ENCODE data around the gene ATXN1. TPM values are rescaled to one million over a fixed set of nuclear protein-coding genes. Genes with fewer than 3 reads are reported as not detected.
"Not testable (repeated sequence)": the region's sequence is repeated elsewhere in the genome, so short reads cannot be mapped to it uniquely, and the experiment has no call there.

Gene ATXN1
- total RNA-seq, 1 experiment from 2014 or later = 10.4 TPM

DNA sequence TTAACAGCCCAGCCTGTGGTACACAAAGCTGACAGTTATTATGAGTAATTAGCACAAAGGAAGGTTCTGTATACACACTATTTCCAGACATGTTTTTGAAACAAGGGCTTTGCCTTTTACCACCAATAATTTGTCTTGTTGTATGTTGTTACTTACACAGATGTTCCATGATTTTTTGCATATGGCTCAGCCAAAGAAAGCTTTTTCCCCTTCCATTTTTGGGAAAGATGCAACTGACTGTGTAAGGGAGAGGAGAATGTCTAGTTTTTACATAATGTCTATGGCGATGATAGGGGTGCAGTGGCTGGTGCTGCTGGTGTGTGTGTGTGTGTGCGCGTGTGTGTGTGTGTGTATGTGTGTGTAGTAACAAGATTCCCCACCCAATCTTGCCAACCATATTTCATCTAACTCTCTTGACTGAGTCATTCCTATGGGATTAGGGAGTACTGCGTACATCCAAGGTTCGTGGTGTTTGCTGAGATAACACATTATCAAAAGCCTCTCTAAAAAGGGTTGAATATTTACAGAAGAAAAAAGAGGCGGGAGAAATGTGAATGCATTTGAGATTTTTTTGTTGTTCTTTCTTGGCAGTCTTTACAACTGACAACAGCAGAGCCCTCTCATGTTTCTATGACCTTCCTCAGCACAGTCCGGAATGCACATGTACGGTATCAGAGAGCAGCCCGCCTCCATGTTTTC is 330.7 kb downstream of the ATXN1 start:
- no peak for DNase-seq (ENCODE audit: low read depth)

- no peak for DNase-seq (ENCODE audit: low read depth)
Observed at GRCh38 chr6:16429669-16430068, 331.6 kb downstream of the ATXN1 start.

DNA sequence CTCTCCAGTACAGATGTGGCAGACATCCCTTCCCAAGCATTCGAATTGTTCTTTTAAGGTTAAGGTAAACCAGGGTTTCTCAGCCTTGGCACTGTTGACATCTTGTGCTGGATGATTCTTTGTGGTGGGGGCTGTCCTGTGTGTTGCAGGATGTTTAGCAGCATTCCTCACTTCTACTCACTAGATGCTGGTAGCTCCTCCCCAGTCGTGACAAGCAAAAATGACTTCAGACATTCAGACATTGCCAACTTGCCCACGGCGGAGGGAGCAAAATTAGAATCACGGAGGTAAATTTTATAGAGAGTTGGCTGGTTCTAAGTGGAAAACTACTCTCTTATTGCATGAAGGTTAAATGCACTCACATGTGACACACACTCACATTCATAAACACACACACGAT is 334.1 kb downstream of the ATXN1 start:
- no peak for DNase-seq (ENCODE audit: low read depth)

- no peak for DNase-seq (ENCODE audit: low read depth)
Observed at GRCh38 chr6:16425881-16426615, 335.2 kb downstream of the ATXN1 start.

DNA sequence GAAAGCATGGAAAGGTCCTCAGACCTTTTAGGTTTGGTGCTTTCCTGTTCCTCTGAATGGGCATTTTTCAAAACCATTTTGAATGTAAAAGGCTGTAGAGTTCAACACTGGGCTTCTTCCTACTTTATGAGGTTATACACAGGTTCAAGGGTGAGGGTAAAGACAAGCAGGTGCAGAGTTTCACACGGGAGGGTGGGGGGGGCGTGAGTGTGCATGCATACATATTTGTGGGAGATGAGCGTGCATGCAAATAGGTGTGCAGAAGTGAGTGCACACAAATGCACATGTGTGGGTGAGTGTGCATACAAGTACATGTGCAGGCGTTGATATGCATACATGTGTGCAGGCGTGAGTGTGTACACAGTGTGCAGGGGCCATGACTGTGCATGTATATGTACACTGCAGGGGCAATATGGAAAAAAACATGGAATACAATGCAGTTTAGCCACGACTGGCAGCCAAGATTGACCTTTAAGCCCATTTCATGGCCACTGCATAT is 339.7 kb downstream of the ATXN1 start:
- DNase-seq (ENCODE audit: low read depth) = no peak

GRCh38 chr6:16420715-16421461 is 340.4 kb downstream of the ATXN1 start:
- no peak for DNase-seq (ENCODE audit: low read depth)

DNA sequence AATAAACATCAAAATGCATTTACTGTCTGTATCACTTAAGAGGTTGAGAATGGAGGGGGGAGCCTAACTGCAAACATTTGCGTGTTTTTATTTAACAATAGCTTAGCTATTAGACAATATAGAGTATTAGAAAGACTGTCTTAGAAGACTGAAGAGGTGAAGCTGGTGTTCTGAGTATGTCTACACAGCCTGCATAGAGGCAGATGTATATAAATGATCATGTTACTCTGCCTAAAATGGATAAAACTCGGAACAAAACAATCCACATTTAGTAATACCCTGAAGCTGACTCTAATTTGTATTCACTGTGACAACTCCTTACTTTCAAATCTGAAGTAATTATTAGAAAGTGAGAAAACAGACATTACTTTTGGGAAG is 340.9 kb downstream of the ATXN1 start:
- no peak for DNase-seq (ENCODE audit: low read depth)

- DNase-seq (ENCODE audit: low read depth) = no peak
Observed at GRCh38 chr6:16419636-16420336, 341.5 kb downstream of the ATXN1 start.

DNA sequence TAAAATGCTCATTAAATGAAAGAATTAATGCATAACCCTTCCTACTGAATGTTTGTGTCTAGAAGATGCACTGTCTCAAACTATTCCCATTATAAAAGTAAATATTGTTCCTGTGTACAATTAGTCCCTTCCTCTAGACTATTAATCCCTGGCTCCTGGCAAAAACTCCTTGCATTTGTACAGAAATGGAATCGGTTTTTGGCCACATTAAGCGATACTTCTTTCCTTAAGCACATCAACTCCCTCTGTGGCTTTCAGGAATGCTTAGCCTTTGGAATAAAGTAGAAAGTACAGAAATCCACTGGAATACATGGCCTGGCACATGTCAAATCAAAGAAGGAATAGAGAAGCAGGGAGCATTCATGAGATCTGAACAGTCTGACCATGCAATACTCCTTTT is 343.1 kb downstream of the ATXN1 start:
- DNase-seq (ENCODE audit: low read depth) = no peak

DNA sequence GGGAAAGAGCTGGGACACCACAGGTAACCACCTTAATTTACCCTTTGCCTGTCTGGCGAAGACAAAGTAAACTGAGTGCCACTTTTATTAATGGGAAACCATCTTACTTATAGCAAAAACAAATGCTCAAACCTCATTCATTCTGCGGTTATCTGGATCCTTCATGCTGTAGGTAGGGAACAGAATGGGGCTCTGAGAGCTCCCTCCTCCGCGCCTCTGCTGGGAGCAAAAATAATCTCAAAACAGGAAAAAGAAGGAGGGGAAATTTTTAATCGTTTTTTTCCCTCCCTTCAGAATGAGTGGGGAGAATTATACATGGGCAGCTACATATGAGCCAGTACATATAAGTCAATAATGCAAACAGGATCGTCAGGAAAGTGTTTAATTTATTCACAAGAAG is 345.6 kb downstream of the ATXN1 start:
- no peak for DNase-seq (ENCODE audit: low read depth)

- DNase-seq (ENCODE audit: low read depth) = no peak
Observed at GRCh38 chr6:16414205-16414604, 347.1 kb downstream of the ATXN1 start.

DNA sequence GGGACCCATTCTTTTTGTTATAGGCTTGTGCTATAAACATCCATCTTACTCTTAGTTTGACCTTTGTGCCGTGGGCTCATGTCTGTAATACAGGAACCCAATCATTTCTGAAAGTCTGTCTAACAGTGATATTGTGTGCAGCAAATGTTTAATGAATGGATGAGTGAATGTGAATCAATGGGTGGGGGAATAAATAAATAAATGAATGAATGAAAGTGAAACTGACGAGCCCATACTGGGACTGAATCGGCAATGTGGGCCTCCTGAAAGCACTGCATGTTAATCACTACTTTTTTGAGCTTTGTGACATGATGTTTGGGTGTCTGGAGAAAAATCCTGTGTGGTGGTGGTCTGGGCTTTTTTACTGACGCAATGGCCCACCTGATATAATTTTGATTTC is 347.9 kb downstream of the ATXN1 start:
- no peak for DNase-seq (ENCODE audit: low read depth)

DNA sequence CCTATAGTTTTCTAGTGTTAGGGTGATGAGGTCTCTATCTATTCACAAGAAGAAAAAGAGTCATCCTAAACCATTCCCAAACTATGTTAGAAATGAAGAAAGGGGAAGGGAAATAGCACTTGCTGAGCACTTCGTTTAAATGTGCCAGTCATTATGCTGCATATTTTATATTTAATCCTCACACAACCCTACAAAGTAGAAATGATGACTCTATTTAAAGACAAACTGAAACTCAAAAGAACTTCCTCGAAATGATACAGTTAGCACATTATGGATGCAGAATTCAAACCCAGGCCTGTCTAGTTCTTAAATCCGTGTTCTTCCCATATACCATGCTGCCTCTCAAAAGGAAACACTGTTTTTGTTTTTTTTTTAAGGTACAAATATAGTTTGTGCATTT is 348.3 kb downstream of the ATXN1 start:
- DNase-seq (ENCODE audit: low read depth) = no peak

DNA sequence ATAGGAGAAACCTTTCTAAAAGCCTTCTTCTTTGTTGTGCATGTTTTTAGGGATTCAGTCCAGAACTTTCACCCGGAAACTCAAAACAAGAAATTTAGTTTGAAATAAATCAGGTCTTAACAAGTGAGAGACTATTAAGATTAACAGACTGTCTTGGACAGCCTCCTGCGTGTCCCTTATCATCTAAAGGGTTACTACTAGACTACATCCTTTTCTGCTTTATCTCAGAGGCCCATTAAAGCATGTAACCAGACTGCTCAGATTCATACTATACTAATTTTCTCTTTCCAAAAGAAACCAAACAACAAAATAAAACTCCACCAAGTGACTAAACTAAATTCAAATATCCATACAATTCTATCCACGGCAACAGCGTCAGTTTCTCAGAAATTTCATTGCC is 349.1 kb downstream of the ATXN1 start:
- no peak for DNase-seq (ENCODE audit: low read depth)

GRCh38 chr6:16409531-16410441 is 351.5 kb downstream of the ATXN1 start:
- DNase-seq (ENCODE audit: low read depth) = peak; percentile 17

DNA sequence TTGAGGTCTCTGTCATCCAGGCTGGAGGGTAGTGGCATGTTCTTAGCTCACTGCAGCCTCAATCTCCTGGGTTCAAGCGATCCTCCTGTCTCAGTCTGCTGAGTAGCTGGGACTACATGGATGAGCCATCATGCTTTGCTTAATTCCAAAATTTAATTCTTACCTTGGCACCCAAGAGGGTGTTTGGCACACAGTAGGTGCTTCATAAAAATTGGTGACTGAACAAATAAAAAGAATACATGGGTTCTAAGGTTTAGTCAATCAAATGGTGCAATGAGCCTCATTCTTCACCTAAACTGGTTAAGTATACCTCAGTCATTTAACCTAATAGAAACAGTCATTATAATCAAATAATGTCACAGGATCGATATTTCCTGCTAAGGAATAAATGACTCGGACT is 352.5 kb downstream of the ATXN1 start:
- no peak for DNase-seq (ENCODE audit: low read depth)

DNA sequence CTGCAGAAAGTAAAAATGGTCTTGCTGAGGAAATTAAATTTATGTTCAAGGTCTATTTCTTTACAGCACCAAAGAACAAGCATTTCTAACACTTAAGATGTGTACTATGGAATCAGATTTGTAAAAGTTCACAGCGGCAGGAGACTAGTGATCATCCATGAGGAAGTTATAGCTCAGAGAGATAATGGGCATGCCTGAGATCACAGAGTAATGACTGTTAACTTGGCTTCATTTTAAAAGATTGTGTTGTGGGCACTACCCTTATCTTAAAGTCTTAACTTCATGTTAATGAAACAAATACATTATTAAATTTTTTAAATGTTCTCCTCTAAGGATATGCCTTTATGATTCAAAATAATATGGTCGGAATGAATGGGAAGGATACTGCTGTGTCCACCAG is 354.3 kb downstream of the ATXN1 start:
- no peak for DNase-seq (ENCODE audit: low read depth)

DNA sequence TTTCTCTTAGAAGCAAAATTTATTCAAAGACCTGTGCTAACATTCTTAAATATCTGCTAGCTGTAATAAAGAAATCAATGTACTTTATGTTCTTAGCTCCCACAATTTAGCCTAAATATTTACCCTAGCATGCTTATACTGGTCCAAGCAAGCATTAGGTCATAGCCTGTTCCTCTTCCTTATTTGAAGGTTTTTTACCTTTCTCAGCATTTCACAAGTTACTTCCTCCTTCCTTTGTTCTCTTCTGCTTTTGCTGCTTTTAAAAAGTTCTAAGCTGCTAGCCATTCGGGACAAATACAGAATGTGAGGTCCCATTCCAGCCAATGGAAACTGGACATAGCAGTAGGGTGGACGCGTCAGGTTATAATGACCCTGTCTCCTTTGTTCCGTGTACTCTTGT is 354.7 kb downstream of the ATXN1 start:
- not testable (repeated sequence) for DNase-seq (ENCODE audit: low read depth)

GRCh38 chr6:16405375-16405774 is 355.9 kb downstream of the ATXN1 start:
- DNase-seq (ENCODE audit: low read depth) = no peak

DNA sequence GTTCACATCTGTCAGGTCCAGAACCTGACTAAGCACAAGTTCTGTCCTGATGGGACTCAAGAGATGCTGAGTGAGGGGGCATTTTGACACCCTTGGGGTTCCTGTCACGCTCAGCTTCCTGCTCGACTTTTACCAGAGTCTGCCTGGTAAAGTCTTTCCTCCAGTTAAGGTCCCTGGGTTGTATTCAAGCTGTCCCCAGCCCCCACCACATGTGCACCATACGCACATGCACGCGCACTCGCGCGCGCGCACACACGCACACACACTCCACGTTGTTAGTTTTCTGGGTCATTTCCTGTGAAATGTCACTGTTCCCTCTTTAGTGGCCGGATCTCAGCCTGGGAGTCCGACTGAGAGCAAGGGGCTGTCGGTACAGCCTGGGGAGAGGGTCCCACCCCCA is 356.8 kb downstream of the ATXN1 start:
- no peak for DNase-seq (ENCODE audit: low read depth)

DNA sequence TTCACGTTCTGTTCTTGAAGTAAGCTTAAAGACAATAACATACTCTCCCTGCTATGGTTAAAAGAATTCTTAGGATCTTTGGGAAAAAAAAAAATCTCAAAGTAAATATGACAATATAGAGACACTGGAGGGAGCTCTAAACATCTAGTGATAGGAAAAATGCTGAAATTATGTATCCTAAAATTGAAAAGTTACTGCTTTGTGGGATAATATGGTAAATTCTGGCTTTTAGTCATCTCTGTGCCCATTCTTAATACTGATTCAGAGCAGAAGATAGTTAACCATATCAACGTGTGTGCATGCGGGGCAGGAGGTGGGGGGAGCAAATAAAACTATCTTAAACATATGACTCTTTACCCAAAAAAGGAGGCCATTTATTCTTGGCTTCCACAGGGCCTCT is 357.4 kb downstream of the ATXN1 start:
- no peak for DNase-seq (ENCODE audit: low read depth)

Data from HT1080 (cell line).